ENCODE results near the gene NGDN.
A peak's percentile ranks its signal among the peaks of the same experiment; 100 is the strongest.
"Not testable (repeated sequence)": the region's sequence is repeated elsewhere in the genome, so short reads cannot be mapped to it uniquely, and the experiment has no call there.

NGDN gene

DNA sequence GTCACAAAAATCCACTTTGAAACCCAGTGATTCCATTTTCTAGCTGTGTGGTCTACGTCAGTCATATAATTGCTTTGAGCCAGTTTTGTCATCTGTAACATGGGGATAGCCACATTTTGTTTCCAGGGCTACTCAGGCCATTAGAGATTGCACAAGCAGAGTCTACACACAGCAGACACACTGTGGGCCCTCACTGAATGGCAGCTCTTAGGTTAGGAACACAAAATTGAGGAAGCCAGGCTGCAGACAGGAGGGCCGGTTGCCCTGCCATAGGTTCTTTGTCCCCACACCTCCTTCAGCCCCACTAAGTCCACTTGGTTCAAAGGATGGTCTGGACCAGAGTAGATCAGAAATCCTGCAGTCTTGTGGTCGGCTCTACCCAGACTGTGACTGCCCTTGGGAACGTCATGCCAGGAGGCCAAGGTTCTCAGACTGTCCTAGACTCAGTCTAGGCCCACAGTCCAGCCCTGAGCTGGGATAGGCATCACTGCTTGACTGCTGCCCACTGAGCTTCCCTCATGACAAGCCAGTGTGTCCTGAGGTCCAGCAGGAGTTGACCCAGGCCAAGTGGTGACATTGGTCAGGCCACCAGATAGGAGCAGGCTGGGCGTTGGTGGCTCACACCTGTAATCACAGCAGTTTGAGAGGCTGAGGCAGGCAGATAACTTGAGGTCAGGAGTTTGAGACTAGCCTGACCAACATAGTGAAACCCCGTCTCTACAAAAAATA is 30.2 kb upstream of the NGDN start:
- no peak for DNase-seq

DNA sequence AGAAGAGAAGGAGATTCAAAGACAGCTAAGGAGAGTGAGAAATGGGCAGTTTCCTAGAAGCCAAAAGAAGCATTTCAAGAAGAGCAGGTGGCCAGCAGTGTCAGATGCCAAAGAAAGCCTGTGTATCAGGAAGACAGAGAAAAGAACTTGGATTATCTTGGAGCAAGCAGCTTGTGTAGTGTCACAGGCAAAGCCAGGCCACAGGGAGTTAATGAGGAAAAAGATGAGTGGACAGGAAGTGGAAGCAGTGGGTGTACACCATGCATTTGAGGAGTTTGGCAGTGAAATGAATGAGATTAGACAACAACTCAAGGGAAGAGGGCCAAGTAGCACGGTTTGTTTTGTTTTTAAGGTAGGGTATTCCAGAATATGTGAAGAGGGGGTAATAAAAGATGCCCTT is 28.4 kb upstream of the NGDN start:
- DNase-seq = no peak

DNA sequence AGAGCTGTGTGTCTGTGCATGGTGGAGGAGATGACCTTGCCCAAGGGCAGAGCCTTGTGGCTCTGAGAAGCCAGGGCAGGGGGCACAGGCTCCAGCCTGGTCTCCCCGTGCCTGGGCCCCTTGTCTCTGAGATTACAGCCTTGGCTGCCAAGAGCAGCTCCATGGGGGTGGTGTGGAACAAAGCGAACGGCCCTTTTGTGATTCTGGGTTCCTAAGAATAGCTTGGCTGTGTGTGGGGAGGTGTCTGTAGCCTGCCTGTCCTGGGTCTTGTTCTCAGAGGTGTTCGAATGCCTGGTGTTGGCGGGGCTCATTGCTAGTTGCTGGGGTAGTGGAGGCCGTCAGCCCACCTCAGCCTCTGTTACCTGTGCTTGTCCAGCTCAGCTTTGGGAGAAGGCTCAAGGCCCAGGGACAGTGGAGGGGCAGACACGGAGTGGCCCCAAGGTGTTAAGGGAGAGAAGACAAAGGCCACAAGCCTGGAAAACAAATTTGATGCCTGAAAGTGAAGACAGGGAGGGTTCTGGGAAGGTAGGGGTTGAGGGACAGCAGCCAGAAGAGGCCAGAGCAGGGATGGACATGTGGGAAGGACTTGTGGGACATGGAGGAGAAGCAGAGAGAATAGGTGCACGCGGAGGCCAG is 26.7 kb upstream of the NGDN start:
- DNase-seq = no peak

DNA sequence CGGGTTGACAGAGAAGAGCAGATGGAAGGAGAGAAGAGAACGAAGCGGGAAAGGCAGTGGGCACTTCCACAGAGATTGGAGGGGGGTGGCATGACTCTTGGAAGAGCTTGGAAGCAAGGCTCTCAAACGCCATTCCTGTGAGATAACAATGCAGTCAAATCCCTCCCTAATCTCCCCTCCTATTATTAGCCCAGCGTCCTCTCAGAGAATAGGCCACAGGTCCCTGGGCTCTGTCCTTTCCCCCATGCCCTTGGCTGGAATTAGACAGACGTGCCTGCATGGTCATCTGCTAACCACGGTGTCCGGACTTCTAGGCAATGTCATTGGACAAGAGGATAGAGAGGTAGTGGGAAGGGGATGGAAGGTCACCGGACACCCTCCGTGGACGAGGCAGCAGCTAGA is 26.1 kb upstream of the NGDN start:
- no peak for DNase-seq

DNA sequence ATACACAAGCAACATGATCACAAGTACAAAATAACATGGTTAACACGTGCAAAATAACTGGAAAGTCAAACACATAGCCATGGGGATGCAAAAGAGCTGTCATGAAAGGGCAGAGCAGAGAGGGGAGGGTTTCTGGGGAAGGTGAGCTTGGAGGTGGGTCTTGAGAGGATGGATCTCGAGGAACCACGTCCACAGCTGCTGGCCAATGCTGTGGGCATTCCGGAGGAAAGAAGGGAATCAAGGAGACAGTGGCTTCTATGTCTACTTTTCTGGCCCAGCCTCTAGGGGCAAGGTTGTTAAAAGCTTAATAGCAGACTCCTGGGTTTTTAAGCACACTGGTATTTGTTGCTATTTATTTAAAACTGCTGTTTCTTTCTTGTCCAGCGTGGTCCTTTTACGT is 25.6 kb upstream of the NGDN start:
- DNase-seq = no peak

DNA sequence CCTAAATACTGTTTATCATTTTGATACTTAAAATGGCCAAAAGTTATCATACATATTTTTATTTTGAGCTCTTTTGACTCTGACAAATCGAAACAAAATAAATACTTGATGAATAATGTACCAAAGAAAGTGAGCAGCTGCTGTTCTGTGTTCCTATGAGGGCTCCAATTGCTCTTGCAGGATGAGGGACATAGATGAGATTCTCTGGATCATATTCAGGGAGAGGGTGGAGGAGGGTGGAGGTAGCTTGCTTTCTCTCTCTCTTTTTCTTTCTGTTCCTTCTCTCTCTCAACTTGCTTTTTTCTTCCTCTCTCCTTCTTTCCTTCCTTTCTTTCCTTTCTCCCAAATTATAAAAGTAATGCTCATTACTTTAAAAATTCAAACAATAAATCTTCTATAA is 25.2 kb upstream of the NGDN start:
- no peak for DNase-seq

DNA sequence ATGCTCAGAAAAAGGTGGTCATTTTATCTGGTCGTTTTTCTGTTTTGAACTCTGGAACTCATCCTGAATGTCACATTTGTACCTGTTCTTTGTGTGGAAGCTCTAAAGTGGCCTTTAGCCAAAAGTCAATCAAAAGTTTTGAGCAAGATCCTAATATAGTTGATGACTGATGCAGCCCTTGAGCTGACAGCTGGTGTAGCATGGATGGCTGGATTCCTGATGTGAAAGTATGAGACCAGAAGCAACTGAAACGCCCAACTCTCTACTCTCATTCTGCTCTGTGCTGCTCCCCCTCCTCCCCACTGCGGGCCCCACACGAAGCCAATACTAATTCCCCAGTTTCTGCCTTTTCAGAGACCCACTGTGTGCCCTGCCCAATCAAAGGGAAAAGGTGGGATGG is 23.7 kb upstream of the NGDN start:
- DNase-seq = no peak

DNA sequence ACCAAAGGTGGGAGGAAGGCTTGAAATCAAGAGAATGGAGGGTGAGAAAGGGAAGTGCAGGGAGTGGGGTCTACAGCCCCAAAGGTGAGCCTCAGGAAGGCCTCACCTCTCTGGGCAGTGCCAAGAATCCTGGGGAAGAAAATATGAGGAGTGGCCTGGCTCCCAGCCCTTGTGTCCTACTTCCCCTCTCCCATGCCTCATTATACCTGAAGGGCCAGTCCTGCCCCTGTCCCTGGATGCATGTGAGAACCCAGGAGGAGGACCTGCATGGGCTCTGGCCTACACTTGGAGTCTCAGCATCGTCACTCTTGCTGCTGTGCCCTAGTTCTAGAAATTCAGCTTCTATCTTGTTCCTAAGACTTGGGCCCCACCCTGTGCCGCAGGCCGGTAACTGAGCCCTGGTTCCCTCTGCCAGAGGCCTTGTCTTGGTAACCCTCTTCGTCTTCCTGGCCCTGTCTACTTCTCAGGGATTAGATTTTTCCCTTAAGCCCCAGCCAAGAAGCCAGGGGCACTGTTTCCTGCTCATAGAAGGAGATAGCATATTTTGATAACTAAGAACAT is 23.1 kb upstream of the NGDN start:
- no peak for DNase-seq

DNA sequence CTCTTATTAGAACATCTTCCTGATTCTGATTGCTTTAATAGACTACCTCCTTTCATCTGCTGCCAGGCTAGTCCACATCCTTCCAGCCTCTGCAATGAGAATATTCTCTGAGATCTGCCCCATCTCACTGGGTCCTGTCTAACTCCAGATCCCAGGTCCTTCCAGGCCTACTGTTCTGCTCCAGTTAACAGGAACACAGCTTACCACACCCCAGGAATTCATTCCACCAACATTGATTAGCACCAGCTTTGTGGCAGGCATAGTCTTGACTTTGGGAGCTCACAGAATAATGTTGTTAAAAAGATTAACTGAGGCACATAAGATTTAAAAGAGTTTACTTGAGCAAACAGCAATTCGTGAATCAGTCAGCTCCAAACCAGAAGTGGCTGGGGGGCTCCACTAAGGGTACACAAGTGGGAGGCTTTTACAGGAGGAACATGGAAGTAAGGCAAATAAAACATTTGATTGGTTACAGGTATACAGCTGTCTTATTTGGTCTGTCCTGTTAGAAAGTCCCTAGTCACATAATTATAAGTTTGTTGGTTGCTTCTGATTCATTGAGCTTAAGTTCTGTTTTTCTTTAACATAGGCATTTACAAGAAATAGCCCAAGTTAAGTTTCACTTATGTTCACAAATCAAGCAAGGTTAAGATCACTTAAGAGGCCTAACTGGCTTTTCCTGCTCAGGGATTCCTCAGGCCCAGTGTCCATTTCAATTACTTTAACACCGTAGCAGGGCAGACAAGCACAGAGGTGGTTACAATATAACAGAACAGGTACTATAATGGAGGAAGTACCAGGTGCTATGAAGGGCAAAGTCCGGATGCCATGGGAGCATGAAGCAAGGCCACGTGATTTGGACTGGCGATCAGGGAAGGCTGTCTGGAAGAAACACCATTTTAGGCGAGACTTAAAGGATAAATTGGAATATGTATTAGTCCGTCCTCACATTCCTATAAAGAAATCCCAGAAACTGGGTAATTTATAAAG is 21.8 kb upstream of the NGDN start:
- DNase-seq = peak; percentile 47

DNA sequence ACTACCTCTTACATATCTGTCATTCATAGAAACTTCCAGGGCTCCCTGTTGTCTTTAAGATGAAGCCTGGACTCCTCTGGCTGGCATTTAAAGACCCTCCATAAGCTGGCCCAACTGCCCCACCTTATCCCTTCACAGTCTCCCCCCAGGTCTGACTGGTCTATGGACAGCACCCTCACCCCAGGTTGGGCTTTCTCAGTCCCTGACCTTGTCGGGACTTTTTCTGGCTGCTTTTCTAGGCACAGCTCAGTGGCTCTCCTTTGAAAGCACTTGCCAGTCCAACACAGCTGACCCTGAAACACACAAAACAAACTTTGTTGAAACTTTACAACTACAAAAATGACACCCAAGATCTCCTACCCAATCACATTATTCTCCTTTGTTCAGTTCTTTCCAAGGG is 20.2 kb upstream of the NGDN start:
- no peak for DNase-seq

DNA sequence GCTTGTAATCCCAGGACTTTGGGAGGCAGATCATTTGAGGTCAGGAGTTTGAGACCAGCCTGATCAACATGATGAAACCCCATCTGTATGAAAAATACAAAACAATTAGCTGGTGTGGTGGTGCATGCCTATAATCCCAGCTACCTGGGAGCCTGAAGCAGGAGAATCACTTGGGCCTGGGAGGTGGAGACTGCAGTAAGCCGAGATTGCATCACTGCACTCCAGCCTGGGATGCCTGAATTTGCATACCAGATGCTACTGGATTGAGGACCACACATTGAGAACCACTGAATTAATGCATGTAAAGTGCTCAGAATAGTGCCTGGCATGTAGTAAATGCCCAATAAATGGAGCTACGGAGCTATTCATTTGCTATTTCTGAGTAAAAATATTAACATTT is 19.1 kb upstream of the NGDN start:
- DNase-seq = no peak

DNA sequence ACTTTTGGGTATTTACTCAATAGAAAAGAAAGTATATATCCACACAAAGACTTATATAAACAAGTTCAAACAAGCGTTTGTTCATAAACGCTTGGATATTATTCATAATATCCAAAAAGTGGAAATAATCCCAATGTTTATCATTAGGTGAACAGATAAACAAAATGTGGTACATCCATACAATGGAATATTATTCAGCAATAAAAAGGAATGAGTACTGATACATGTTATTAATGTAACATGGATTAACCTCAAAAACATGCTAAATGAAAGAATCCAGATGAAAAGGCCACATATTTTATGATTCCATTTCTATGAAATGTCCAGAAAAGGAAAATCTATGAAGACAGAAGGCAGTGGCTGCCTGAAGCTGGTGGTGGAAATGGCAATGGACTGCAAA is 17.3 kb upstream of the NGDN start:
- DNase-seq = no peak

DNA sequence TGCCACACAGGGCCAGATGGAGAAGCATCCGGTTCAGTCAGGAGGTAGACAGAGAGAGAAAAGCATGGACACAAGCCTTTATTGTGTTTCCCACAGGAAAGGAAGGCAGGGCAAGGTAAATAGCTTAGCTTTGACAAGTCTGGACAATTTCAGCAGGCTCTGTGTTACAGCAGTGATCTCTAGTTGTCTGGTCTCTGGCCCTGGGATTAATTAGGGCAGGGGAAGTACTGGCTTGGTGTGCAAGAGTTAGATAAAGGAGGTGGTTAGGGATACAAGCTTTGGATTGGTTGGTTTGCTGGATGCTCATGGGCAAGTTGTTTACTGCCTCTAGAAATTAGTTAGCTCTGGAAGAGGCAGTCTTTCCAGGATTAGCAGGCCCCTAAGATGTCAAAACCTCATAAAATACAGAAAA is 15.1 kb upstream of the NGDN start:
- no peak for DNase-seq

DNA sequence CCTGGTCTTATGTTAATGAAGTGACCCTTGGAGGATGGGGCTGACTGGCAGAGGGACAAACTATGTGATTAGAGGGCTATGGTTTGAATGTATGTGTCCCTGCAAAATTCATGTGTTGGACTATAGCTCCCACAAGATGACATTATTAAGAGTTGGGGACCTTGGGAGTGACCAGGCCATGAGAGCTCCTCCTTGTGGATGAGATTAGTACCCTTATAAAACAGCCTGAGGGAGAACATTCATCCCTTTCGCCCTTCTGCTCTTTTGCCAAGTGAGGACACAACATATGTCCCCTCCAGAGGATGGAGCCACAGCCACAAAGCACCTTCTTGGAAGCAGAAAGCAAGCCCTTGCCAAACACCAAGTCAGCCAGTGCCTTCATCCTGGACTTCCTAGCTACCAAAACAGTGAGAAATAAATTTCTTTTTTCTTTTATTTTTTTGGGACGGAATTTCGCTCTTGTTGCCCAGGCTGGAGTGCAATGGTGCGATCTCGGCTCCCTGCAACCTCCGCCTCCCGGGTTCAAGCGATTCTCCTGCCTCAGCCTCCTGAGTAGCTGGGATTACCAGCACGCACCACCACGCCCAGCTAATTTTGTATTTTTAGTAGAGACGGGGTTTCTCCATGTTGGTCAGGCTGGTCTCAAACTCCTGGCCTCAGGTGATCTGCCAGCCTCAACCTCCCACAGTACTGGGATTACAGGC is 12.5 kb upstream of the NGDN start:
- DNase-seq = not testable (repeated sequence)

DNA sequence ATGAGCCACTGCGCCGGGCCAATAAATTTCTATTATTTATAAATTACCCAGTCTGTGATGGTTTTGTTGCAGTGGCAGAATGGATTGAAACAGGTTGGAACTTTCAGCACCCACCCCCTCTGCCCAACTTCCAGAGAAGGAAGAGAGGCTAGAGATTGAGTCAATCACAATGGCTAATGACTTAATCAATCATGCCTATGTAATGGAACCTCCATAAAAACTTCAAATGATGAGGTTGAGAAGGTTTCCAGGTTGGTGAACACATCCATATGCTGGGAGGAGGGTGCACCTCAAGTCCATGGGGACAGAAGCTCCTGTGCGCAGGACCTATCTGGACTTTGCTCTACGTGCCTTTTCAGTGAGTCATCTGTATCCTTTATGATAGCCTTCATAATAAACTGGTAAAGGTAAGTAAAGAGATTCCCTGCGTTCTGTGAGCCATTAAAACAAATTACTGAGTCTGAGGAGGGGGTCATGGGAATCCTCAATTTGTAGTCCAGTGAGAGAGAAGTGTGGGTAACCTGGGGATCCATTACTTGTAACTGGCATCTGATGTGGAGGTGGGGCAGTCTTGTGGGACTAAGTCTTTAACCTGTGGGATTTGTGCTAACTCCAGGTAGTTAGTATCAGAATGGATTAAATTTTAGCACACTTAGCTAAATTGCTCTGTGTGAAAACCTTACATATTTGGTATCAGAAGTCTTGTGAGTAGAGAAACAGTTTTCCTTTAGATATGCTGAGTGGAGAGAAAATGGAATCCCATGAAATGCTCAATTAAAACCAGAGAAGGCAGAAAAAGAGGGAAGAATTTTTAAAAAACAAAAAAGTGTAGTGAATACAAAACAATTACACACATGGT is 11.7 kb upstream of the NGDN start:
- no peak for DNase-seq

DNA sequence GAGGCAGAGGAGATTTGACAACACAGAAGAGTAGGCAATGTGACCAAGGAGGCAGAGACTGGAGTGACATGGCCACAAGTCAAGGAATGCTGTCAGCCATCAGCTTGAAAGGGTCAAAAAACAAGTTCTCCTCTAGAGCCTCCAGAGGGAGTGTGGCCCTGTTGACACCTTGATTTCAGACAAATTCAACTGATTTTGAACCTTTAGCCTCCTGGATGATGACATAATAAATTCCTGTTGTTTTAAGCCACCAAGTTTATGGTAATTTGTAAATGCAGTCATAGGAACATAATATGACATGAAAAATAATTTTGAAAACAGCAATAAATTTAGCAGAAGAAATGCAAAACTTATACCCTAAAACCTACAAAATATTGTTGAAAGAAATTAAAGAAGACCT is 8.5 kb upstream of the NGDN start:
- DNase-seq = no peak

DNA sequence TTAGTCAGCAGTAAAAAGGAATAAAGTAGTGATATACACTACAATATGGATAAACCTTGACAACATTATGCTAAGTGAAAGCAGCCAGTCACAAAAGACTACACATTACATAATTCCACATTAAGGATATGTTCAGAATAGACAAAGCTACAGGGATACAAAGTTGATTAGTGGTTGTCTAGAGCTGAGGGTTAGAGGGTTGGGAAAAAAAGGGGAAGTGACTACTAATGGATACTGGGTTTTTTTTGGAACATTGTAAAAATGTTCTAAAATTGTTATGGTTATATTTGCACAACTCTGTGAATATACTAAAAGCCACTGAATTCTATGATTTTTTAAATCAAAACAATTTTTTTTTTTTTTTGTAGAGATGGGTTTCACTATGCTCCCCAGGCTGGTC is 4.8 kb upstream of the NGDN start:
- DNase-seq = no peak

DNA sequence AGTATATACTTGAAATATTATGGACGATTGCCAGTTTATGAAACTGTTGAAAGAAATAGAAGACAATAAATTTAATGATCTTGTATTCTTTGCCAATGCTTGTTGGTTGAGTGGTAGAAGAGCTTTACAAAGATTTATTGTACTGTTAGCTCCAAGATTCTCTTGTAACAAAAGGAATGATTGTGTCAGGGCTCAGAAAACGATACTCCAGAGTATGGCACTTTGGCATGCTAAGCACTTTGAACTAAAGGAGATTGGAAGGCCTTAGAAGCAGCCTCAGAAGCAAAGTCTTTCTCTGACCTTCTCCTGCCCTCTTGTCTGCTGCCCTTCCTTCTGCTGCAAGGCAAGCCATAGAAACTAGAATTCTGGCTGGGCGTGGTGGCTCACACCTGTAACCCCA is 4.2 kb upstream of the NGDN start:
- no peak for DNase-seq

DNA sequence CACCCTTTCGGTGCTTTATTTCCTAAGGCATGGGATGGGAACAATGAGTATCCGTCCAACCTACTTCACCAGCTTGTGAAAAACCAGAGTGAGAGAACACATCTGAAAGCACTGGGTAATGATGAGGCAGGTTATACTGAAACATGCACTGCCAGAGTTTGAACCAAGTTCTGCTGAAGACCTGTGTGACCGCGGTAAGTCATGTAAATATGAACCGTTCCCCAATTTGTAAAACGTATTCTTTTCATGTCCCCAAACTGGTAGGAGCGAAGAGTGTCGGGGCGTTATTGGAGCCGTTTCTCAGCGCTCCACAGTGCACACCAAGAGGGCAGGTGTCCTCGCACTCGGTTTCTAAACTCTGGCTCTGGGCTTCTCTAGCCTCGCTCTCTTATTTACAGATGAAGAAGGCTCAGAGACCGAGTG is 788 bp upstream of the NGDN start:
- no peak for DNase-seq

DNA sequence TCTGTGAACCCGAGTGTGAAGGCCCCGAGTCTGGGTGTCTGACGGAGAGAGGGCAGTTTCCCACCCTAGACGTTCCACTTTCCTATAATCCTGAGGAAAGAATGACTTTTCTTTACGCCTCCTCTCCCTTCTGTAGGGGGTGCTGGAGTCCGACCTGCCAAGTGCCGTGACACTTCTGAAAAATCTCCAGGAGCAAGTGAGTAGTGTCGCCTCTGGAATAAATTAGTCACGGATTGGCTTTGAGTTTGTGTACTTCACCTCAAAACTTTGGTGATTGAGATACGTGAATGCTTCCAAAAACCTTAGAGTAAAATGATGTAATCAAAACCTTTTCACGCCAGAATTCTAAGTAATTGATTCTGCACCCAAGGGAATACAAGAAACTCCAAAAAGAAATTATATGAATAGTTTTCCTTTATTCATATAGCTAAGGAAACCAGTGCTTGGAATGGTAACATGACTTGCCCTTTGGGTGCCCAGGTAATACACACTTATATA is 452 bp downstream of the NGDN start:
- DNase-seq = no peak

DNA sequence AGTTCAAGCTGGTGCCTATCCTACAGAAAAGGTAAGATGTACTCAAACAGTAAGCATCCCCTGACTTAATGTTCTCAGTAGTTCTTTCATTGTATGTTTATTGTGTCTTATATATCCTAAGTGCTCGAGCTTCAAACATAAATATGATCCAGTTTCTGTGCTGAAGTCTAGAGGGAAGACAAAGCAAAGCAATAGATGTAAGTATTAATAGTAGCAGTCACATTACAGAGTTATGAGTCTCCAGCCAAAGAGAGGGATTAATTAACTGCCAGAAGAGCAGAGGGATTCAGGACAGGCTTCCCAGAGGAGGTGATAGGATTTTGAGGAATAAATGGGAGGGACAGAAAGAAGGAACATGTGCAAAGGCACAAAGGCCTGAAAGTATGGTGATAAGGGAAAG is 1.4 kb downstream of the NGDN start:
- no peak for DNase-seq
